Gastrocnemius medialis (tissue), 4 donors: ENCODE measurements around the gene FLT4.

ENCODE experiments used
- CTCF ChIP-seq, 5 experiments: fragments of 450-650 bp in 3 of 5; fragments of 200-600 bp in 2 of 5; sonication (generic) in 2 of 5; IDR thresholded peaks in 4 of 5; conservative IDR thresholded peaks in 1 of 5; 1 replicate in 4 of 5; 2 replicates in 1 of 5; pipeline ENCODE4 v1.5.1; 2016 to 2019; ENCODE audit warnings: antibody characterized with exemption in 5 of 5, mild to moderate bottlenecking in 3 of 5, moderate library complexity in 3 of 5
- POLR2A ChIP-seq, 2 donors: fragments of 450-650 bp; IDR thresholded peaks; one replicate each; pipeline ENCODE4 v1.6.1; 2017; ENCODE audit warnings: antibody characterized with exemption in 2 of 2, mild to moderate bottlenecking in 2 of 2, moderate library complexity in 2 of 2

- TF ChIP-seq CTCF (IDR thresholded peaks at IDR 0.05 in 4 of 5, conservative IDR thresholded peaks at IDR 0.05 in 1 of 5) (no peak), POLR2A (IDR thresholded peaks at IDR 0.05) (no peak)
These were observed 25.6 kb downstream of the FLT4 start for GRCh38 chr5:180623844-180624243.
